HepG2 (cell line): ENCODE results near the gene GAS2L1. TPM values are rescaled to one million over a fixed set of nuclear protein-coding genes. Genes with fewer than 3 reads are reported as not detected.

Source experiments
- ATAC-seq: fragments of 200-7000 bp; cut with Tn5 transposase; 3 replicates; pipeline ENCODE4 v1.9.1; 2020; ENCODE audit warnings: mild to moderate bottlenecking, moderate library complexity
- BruUV-seq: library from RNA; stranded (reverse); fragments of 400-500 nt; replicated peaks from 2 replicates; lab custom pipeline; 2021; lab: Mats Ljungman, UMichigan
- CTCF ChIA-PET: fragments of 300-600 bp; formaldehyde crosslinking; extraction: SDS; loops from one replicate; lab custom pipeline; 2021; ENCODE audit warnings: low total read pairs, inconsistent platforms, low intra/inter-chr PET ratio; lab: Yijun Ruan, JAX
- POLR2A ChIA-PET: fragments of 350-600 bp; sonication (Branson Sonifier 250); formaldehyde crosslinking; loops from one replicate; lab custom pipeline; 2020; ENCODE audit warnings: antibody characterized with exemption, inconsistent platforms; lab: Yijun Ruan, JAX
- DNase-seq: peaks from one replicate; pipeline ENCODE4 v3.0.0-alpha.2; 2015; ENCODE audit warnings: low spot score
- FAIRE-seq: peaks from 3 replicates; lab custom pipeline; 2011; peaks lifted over from hg19 to GRCh38; lab: Jason Lieb, UNC
- H2AFZ ChIP-seq: one replicate; pipeline ENCODE4 v1.6.1; 2011; ENCODE audit warnings: low read length, inconsistent platforms
- H3K27ac ChIP-seq: fragments of 300-600 bp; 3 replicates; pipeline ENCODE4 v1.8.0; 2011; ENCODE audit warnings: mixed run types, mild to moderate bottlenecking, mixed read lengths, low read length, inconsistent platforms; ENCODE audit not compliant: insufficient read depth; ENCODE audit errors: extremely low read length
- H3K27me3 ChIP-seq, 2 experiments: fragments of 200-600 bp in 1 of 2; 2 replicates in 1 of 2; 3 replicates in 1 of 2; pipeline versions ENCODE4 v1.6.0 to v1.8.0; 2011; ENCODE audit warnings: low read length in 2 of 2, mild to moderate bottlenecking in 2 of 2, moderate library complexity in 2 of 2, inconsistent platforms in 1 of 2; ENCODE audit not compliant: insufficient read depth in 2 of 2, control insufficient read depth in 1 of 2
- H3K36me3 ChIP-seq, 2 experiments: fragments of 200-600 bp in 1 of 2; replicated peaks in 1 of 2; 2 replicates in 1 of 2; 3 replicates in 1 of 2; pipeline versions ENCODE4 v1.5.1 to v1.8.0; 2011; ENCODE audit warnings: low read length in 2 of 2, inconsistent platforms in 1 of 2; ENCODE audit not compliant: insufficient read depth in 2 of 2, control insufficient read depth in 1 of 2
- H3K4me1 ChIP-seq: 2 replicates; pipeline ENCODE4 v1.5.1; 2012; ENCODE audit warnings: low read length, inconsistent platforms; ENCODE audit not compliant: insufficient read depth
- H3K4me2 ChIP-seq: 2 replicates; pipeline ENCODE4 v1.6.0; 2011; ENCODE audit warnings: low read depth, low read length, inconsistent platforms
- H3K4me3 ChIP-seq, 3 experiments: fragments of 200-600 bp in 1 of 3; sonication (generic), shearing (Covaris generic) in 1 of 3; replicated peaks in 1 of 3; 2 replicates each; pipeline ENCODE4 v1.5.1; 2011 to 2016; ENCODE audit warnings: low read length in 3 of 3, inconsistent platforms in 2 of 3, low read depth in 2 of 3, mild to moderate bottlenecking in 2 of 3, control low read depth in 1 of 3, mixed read lengths in 1 of 3; ENCODE audit not compliant: insufficient read depth in 1 of 3
- H3K79me2 ChIP-seq: one replicate; pipeline ENCODE4 v1.6.1; 2011; ENCODE audit warnings: low read length, inconsistent platforms; ENCODE audit not compliant: insufficient read depth
- H3K9ac ChIP-seq: 2 replicates; pipeline ENCODE4 v1.6.0; 2011; ENCODE audit warnings: mild to moderate bottlenecking, low read depth, low read length, inconsistent platforms; ENCODE audit not compliant: insufficient read depth
- H3K9me3 ChIP-seq: 2 replicates; pipeline ENCODE4 v1.5.1; 2012; ENCODE audit warnings: mild to moderate bottlenecking, low read length
- H4K20me1 ChIP-seq: 2 replicates; pipeline ENCODE4 v1.6.0; 2011; ENCODE audit warnings: inconsistent platforms, mild to moderate bottlenecking, low read length, moderate library complexity; ENCODE audit not compliant: insufficient read depth
- BHLHE40 ChIP-seq: IDR thresholded peaks from 2 replicates; pipeline ENCODE4 v1.6.1; 2011; ENCODE audit warnings: low read length, improper control_type of control experiment
- CREBL2 ChIP-seq: sonication (generic); formaldehyde crosslinking; IDR thresholded peaks from 2 replicates; pipeline ENCODE4 v1.8.1; 2023; ENCODE audit warnings: missing genetic modification reagents, mild to moderate bottlenecking, borderline replicate concordance
- REST ChIP-seq, 2 experiments: IDR thresholded peaks; 2 replicates each; pipeline ENCODE4 v1.6.1; 2011 to 2012; ENCODE audit warnings: low read length in 2 of 2, borderline replicate concordance in 1 of 2, low read depth in 1 of 2, mild to moderate bottlenecking in 1 of 2, moderate library complexity in 1 of 2
- U2AF2 ChIP-seq: fragments of 200-400 bp; formaldehyde crosslinking; IDR thresholded peaks from 2 replicates; pipeline ENCODE4 v1.6.1; 2017; ENCODE audit warnings: low read depth, mild to moderate bottlenecking, low read length
- WGBS: methylation state at CpG from one replicate; pipeline ENCODE4 v1.1.6; 2017; ENCODE audit warnings: low lambda C conversion rate; 5-methylcytosine and 5-hydroxymethylcytosine counted together
- in situ Hi-C: cut with HindIII; loops from 2 replicates; pipeline ENCODE4 v1.10.0; 2017; ENCODE audit warnings: low pct_unique_long_range_greater_than_20kb; ENCODE audit not compliant: extremely low pct_ligation_motif_present
- intact Hi-C: fragments of 100-400 bp; cut with micrococcal nuclease; formaldehyde crosslinking; loops from one replicate; pipeline ENCODE4 v1.10.0; 2022; ENCODE audit not compliant: unreplicated experiment
- polyA plus RNA-seq, 8 experiments: library from polyadenylated mRNA; depleted of rRNA in 3 of 8; stranded (reverse) in 7 of 8; unstranded in 1 of 8; fragments of >200 nt; fragmentation: Illumina TruSeq in 4 of 8; extraction: Trizol in 4 of 8; gene quantifications; 2 replicates each; pipeline versions ENCODE4 v1.2.1 to v1.2.3, GENCODE V29; 2011 to 2016; ENCODE audit warnings: low read depth in 4 of 8, missing spikeins in 1 of 8, mixed read lengths in 1 of 8; ENCODE audit not compliant: insufficient read depth in 1 of 8
- total RNA-seq, 5 experiments: library from RNA; depleted of rRNA; stranded (reverse); fragments of >200 nt; fragmentation: Illumina TruSeq; extraction: Trizol; gene quantifications; 2 replicates each; pipeline ENCODE4 v1.2.3, GENCODE V29; 2016; ENCODE audit warnings: low read depth in 1 of 5

The GAS2L1 gene
- total and polyA plus RNA-seq, 2 of the 13 experiments (the other 11 are each of a cell fraction or from before 2014, with no cell fraction given) = 1.8 to 3.3 TPM

DNA sequence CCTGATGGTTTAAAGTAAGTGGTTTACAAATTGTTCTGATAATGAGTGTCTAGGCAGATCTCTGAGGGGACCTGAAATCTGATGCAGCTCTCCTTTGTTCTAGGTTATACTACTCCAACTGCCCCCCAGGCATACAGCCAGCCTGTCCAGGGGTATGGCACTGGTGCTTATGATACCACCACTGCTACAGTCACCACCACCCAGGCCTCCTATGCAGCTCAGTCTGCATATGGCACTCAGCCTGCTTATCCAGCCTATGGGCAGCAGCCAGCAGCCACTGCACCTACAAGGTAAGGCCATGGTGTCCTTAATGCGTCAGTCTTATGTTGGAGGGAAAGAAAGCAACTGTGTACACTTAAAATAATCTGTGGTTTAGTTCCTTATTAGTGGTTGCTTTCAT lies 28.5 kb upstream of the GAS2L1 start:
- Histone ChIP-seq H3K4me2 (no peak overlapping the region), H4K20me1 (peaks cover 56% of the 10 kb centered on the region), H3K36me3 (peaks cover 31 to 77% of the 10 kb centered on the region in 2 experiments), H2AFZ (no peak overlapping the region), H3K9ac (no peak overlapping the region), H3K27me3 (no peaks in the 10 kb centered on the region), H3K4me1 (peaks cover 41% of the 10 kb centered on the region)
- DNase-seq = no peak
- POLR2A ChIA-PET = interaction anchor here (1.7 kb wide), 1 partner anchor 9 kb away, joined by 4 read pairs; the partner anchor contains the start of gene EWSR1
- no TSS peak for BruUV-seq
- TF ChIP-seq REST (IDR thresholded peaks at IDR 0.05; ENCODE audit: borderline replicate concordance in 1 of 2, low read depth in 1 of 2, low read length in 2 of 2) = no peak
- TF ChIP-seq CREBL2 (CRISPR knock-in tag) = no peak
- TF ChIP-seq BHLHE40 = no peak
- no peak for TF ChIP-seq U2AF2
- TF ChIP-seq, all 625 proteins: peak for 0
- FAIRE-seq (no peak), ATAC-seq (peak; percentile 9; the same call in 1 of the 3 replicates)
- in situ Hi-C loops = no loop called here
- intact Hi-C loops = no loop called here
- Histone ChIP-seq H3K9me3 (no peaks in the 10 kb centered on the region), H3K4me3 (no peak overlapping the region), H3K79me2 (peaks cover 79% of the 10 kb centered on the region), H3K27ac (no peak overlapping the region)
- CTCF ChIA-PET = no interaction called here
- 100% methylated on average over 1 of the region's 1 CpG for WGBS
